Uterus (tissue), 4 donors: ENCODE data around the gene GPR87. TPM values are rescaled to one million over a fixed set of nuclear protein-coding genes. Genes with fewer than 3 reads are reported as not detected.

Experiments used
- DNase-seq, 2 donors: peaks; one replicate each; pipeline ENCODE4 v3.0.0-alpha.2; 2019 to 2020
- H3K27ac ChIP-seq, 2 donors: fragments of 200-600 bp; sonication (generic); 1 replicate in 1 of 2; 2 replicates in 1 of 2; pipeline ENCODE4 v1.5.1; 2016 to 2018
- H3K27me3 ChIP-seq, 2 donors: fragments of 200-600 bp; sonication (generic); one replicate each; pipeline ENCODE4 v1.5.1; 2018 to 2019; ENCODE audit warnings: control low read depth in 1 of 2
- H3K36me3 ChIP-seq, 2 donors: fragments of 200-600 bp; sonication (generic); one replicate each; pipeline ENCODE4 v1.5.1; 2019; ENCODE audit warnings: control low read depth in 1 of 2
- H3K4me1 ChIP-seq, 2 donors: fragments of 200-600 bp; sonication (generic); one replicate each; pipeline ENCODE4 v1.5.1; 2018 to 2019; ENCODE audit warnings: control low read depth in 1 of 2
- H3K4me3 ChIP-seq, 2 donors: fragments of 200-600 bp; sonication (generic); 1 replicate in 1 of 2; 2 replicates in 1 of 2; pipeline ENCODE4 v1.5.1; 2018 to 2019; ENCODE audit warnings: mild to moderate bottlenecking in 1 of 2
- H3K9me3 ChIP-seq, 2 donors: fragments of 200-600 bp; sonication (generic); one replicate each; pipeline ENCODE4 v1.5.1; 2019; ENCODE audit warnings: control low read depth in 1 of 2
- CTCF ChIP-seq, 4 experiments: fragments of 200-600 bp in 2 of 4; fragments of 450-650 bp in 2 of 4; sonication (generic) in 2 of 4; IDR thresholded peaks; one replicate each; pipeline ENCODE4 v1.5.1; 2016 to 2019; ENCODE audit warnings: antibody characterized with exemption in 4 of 4, mild to moderate bottlenecking in 2 of 4, moderate library complexity in 1 of 4
- POLR2A ChIP-seq, 2 donors: fragments of 450-650 bp; IDR thresholded peaks; one replicate each; pipeline ENCODE4 v1.6.1; 2016; ENCODE audit warnings: antibody characterized with exemption in 2 of 2, mild to moderate bottlenecking in 1 of 2, moderate library complexity in 1 of 2
- intact Hi-C: fragments of 100-400 bp; cut with DNase I; formaldehyde crosslinking; loops from one replicate; pipeline ENCODE4 v1.15.1; 2023; ENCODE audit warnings: low total_unique reads
- total RNA-seq, 4 donors: library from RNA; depleted of rRNA in 3 of 4; stranded (reverse); fragments of >200 nt in 3 of 4; gene quantifications; one replicate each; pipeline versions ENCODE4 v1.1.0 to v1.2.4, GENCODE V29; 2014 to 2023
- donor health status: DM: yes; HTN: yes; CAD: no.

Gene GPR87
- total RNA-seq, 4 donors from 2014 or later, result 0.21 TPM; not detected in 3

- TF ChIP-seq POLR2A (IDR thresholded peaks at IDR 0.05), result no peak
- TF ChIP-seq CTCF (IDR thresholded peaks at IDR 0.05), result no peak
- Histone ChIP-seq H3K4me1 (no peaks in the 10 kb centered on the region), H3K9me3 (no peaks in the 10 kb centered on the region), H3K27ac (no peak overlapping the region), H3K4me3 (no peak overlapping the region), H3K36me3 (no peaks in the 10 kb centered on the region), H3K27me3 (no peaks in the 10 kb centered on the region)
- intact Hi-C loops, result no loop called here
- DNase-seq, result no peak
Measured at GRCh38 chr3:151319628-151320027, 3.0 kb upstream of the GPR87 start.

GRCh38 chr3:151318991-151319390 lies 2.4 kb upstream of the GPR87 start:
- Histone ChIP-seq H3K4me3 (no peak overlapping the region), H3K36me3 (no peaks in the 10 kb centered on the region), H3K27me3 (no peaks in the 10 kb centered on the region), H3K27ac (no peak overlapping the region), H3K4me1 (no peaks in the 10 kb centered on the region), H3K9me3 (no peaks in the 10 kb centered on the region)
- intact Hi-C loops, result no loop called here
- DNase-seq, result no peak
- TF ChIP-seq CTCF (IDR thresholded peaks at IDR 0.05), result no peak

GRCh38 chr3:151318313-151318712 lies 1.7 kb upstream of the GPR87 start:
- TF ChIP-seq CTCF (IDR thresholded peaks at IDR 0.05), result no peak
- TF ChIP-seq POLR2A (IDR thresholded peaks at IDR 0.05), result no peak
- intact Hi-C loops, result no loop called here
- Histone ChIP-seq H3K4me3 (no peak overlapping the region), H3K9me3 (no peaks in the 10 kb centered on the region), H3K27me3 (no peaks in the 10 kb centered on the region), H3K27ac (no peak overlapping the region), H3K36me3 (no peaks in the 10 kb centered on the region), H3K4me1 (no peaks in the 10 kb centered on the region)
- no peak for DNase-seq

GRCh38 chr3:151315846-151316245 lies 774 bp downstream of the GPR87 start:
- TF ChIP-seq POLR2A (IDR thresholded peaks at IDR 0.05) (no peak), CTCF (IDR thresholded peaks at IDR 0.05) (no peak)
- Histone ChIP-seq H3K9me3 (no peaks in the 10 kb centered on the region), H3K4me1 (no peaks in the 10 kb centered on the region), H3K27me3 (no peaks in the 10 kb centered on the region), H3K27ac (no peak overlapping the region), H3K36me3 (no peaks in the 10 kb centered on the region), H3K4me3 (no peak overlapping the region)
- intact Hi-C loops, result no loop called here
- DNase-seq, result no peak

GRCh38 chr3:151315136-151315535 lies 1.5 kb downstream of the GPR87 start:
- Histone ChIP-seq H3K4me1 (no peaks in the 10 kb centered on the region), H3K27me3 (no peaks in the 10 kb centered on the region), H3K9me3 (no peaks in the 10 kb centered on the region), H3K4me3 (no peak overlapping the region), H3K27ac (no peak overlapping the region), H3K36me3 (no peaks in the 10 kb centered on the region)
- TF ChIP-seq POLR2A (IDR thresholded peaks at IDR 0.05), result no peak
- TF ChIP-seq CTCF (IDR thresholded peaks at IDR 0.05), result no peak
- intact Hi-C loops, result no loop called here
- no peak for DNase-seq
